ENCODE results near the gene GTF3C1. TPM values are rescaled to one million over a fixed set of nuclear protein-coding genes. Genes with fewer than 3 reads are reported as not detected.

The GTF3C1 gene
- total RNA-seq, 1 donor from 2014 or later, result 69.2 TPM

GRCh38 chr16:27432558-27432957, 117.2 kb downstream of the GTF3C1 start:
- Mint-ChIP-seq H3K4me3 (ENCODE audit: unreplicated experiment) (peak overlapping the region; percentile 19), H3K27ac (ENCODE audit: unreplicated experiment) (peak overlapping the region; percentile 71)

DNA sequence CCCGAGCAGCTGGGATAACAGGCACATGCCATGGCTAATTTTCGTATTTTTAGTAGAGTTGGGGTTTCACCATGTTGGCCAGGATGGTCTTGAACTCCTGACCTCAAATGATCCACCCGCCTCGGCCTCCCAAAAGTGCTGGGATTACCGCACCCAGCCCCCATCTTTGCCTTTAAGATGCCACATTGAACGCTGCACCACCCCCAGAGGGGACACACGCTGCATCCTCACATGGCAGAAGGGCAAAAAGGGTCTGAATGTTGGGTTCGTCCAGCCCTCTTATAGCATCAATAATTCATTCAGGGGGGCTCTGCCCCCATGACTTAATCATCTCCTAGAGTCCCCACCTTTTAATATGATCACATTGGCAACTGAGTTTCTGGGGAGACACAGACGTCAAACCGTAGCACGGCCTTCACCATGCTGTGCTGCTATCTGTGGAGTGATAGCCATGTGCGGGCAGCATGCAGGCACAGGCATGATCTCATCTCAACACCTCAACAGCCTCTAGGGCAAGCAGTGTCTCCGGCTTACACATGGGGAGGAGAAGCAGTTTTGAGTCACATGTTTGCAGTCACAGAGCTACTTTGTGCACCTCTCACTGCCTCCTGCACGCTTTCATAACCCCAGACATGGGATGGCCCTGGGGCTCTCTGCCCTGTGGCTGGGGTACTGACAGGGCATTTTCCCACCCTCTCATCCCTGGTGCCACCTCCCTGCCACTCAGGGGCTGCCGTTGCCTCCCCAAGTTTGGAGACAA, 117.8 kb downstream of the GTF3C1 start:
- TF ChIP-seq, protein P1, sequence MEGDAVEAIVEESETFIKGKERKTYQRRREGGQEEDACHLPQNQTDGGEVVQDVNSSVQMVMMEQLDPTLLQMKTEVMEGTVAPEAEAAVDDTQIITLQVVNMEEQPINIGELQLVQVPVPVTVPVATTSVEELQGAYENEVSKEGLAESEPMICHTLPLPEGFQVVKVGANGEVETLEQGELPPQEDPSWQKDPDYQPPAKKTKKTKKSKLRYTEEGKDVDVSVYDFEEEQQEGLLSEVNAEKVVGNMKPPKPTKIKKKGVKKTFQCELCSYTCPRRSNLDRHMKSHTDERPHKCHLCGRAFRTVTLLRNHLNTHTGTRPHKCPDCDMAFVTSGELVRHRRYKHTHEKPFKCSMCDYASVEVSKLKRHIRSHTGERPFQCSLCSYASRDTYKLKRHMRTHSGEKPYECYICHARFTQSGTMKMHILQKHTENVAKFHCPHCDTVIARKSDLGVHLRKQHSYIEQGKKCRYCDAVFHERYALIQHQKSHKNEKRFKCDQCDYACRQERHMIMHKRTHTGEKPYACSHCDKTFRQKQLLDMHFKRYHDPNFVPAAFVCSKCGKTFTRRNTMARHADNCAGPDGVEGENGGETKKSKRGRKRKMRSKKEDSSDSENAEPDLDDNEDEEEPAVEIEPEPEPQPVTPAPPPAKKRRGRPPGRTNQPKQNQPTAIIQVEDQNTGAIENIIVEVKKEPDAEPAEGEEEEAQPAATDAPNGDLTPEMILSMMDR (IDR thresholded peaks at IDR 0.05), result no peak
- peak overlapping the region; percentile 71 for H3K27ac Mint-ChIP-seq (ENCODE audit: unreplicated experiment)
- DNase-seq (ENCODE audit: low spot score), result peak; percentile 75
- no peaks in the 10 kb centered on the region for H3K27me3 Mint-ChIP-seq (ENCODE audit: low read depth)
- H3K9me3 Mint-ChIP-seq (ENCODE audit: low read depth), result no peaks in the 10 kb centered on the region
- H3K36me3 Mint-ChIP-seq (ENCODE audit: low read depth), result no peaks in the 10 kb centered on the region
- H3K4me3 Mint-ChIP-seq (ENCODE audit: unreplicated experiment), result no peak overlapping the region
- H3K4me1 Mint-ChIP-seq (ENCODE audit: low read depth), result peaks cover 16% of the 10 kb centered on the region

More at GRCh38 chr16:27432558-27432957, 117.2 kb downstream of the GTF3C1 start:
- Mint-ChIP-seq H3K4me1 (ENCODE audit: low read depth) (peaks cover 16% of the 10 kb centered on the region), H3K36me3 (ENCODE audit: low read depth) (no peaks in the 10 kb centered on the region), H3K27me3 (ENCODE audit: low read depth) (no peaks in the 10 kb centered on the region), H3K9me3 (ENCODE audit: low read depth) (no peaks in the 10 kb centered on the region)
- TF ChIP-seq, protein P1 (IDR thresholded peaks at IDR 0.05), result no peak
- peak; percentile 17 for DNase-seq (ENCODE audit: low spot score)

- Mint-ChIP-seq H3K27me3 (ENCODE audit: low read depth) (no peaks in the 10 kb centered on the region), H3K9me3 (ENCODE audit: low read depth) (no peaks in the 10 kb centered on the region), H3K4me3 (ENCODE audit: unreplicated experiment) (no peak overlapping the region), H3K36me3 (ENCODE audit: low read depth) (no peaks in the 10 kb centered on the region), H3K4me1 (ENCODE audit: low read depth) (peaks cover 25% of the 10 kb centered on the region), H3K27ac (ENCODE audit: unreplicated experiment) (no peak overlapping the region)
- TF ChIP-seq, protein P1 (IDR thresholded peaks at IDR 0.05), result no peak
- DNase-seq (ENCODE audit: low spot score), result peak; percentile 50
These were observed 118.7 kb downstream of the GTF3C1 start for GRCh38 chr16:27430923-27431484.

GRCh38 chr16:27430512-27430911, 119.2 kb downstream of the GTF3C1 start:
- no peak for DNase-seq (ENCODE audit: low spot score)
- TF ChIP-seq, protein P1 (IDR thresholded peaks at IDR 0.05), result no peak
- no peak overlapping the region for H3K27ac Mint-ChIP-seq (ENCODE audit: unreplicated experiment)
- H3K36me3 Mint-ChIP-seq (ENCODE audit: low read depth), result no peaks in the 10 kb centered on the region
- no peak overlapping the region for H3K4me3 Mint-ChIP-seq (ENCODE audit: unreplicated experiment)
- H3K4me1 Mint-ChIP-seq (ENCODE audit: low read depth), result peaks cover 25% of the 10 kb centered on the region
- no peaks in the 10 kb centered on the region for H3K27me3 Mint-ChIP-seq (ENCODE audit: low read depth)
- no peaks in the 10 kb centered on the region for H3K9me3 Mint-ChIP-seq (ENCODE audit: low read depth)

DNA sequence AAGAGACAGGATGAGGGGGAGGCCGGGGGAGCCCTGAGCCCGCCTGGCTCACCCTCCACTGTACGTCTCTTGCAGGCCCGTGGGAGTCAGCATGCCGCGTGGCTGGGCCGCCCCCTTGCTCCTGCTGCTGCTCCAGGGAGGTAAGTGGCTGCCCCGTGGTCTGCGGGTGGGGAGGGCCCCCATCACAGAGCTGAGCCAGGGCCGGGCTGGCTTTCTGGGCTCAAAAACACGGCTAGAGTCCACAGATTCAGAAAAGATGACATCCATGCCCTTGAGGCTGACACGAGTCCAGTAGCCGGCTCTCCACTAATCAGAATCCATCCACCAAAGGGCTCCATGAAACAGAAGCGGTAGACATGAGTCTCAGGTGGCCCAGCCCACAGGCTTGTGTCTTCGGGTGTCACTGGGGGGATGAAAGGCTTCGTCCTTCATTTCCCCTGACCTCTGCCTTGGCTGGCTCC, 119.7 kb downstream of the GTF3C1 start:
- no peak overlapping the region for H3K4me3 Mint-ChIP-seq (ENCODE audit: unreplicated experiment)
- H3K4me1 Mint-ChIP-seq (ENCODE audit: low read depth), result peaks cover 25% of the 10 kb centered on the region

More for the DNA sequence above, 119.7 kb downstream of the GTF3C1 start:
- H3K27me3 Mint-ChIP-seq (ENCODE audit: low read depth), result no peaks in the 10 kb centered on the region
- peak; percentile 90 for DNase-seq (ENCODE audit: low spot score)
- no peaks in the 10 kb centered on the region for H3K36me3 Mint-ChIP-seq (ENCODE audit: low read depth)
- H3K27ac Mint-ChIP-seq (ENCODE audit: unreplicated experiment), result no peak overlapping the region
- TF ChIP-seq, protein P1 (IDR thresholded peaks at IDR 0.05), result no peak
- H3K9me3 Mint-ChIP-seq (ENCODE audit: low read depth), result no peaks in the 10 kb centered on the region

Data from chondrocyte (in vitro differentiated cells).